ENCODE measurements around the gene CPB1.

GRCh38 chr3:148809835-148810234 lies 17.8 kb upstream of the CPB1 start:
- TF ChIP-seq EZH2 (IDR thresholded peaks at IDR 0.05; ENCODE audit: low read depth, low read length, severe bottlenecking) (no peak), RFX5 (IDR thresholded peaks at IDR 0.05; ENCODE audit: borderline replicate concordance, low read depth, low read length) (no peak), SP2 (IDR thresholded peaks at IDR 0.05; ENCODE audit: low read length) (no peak), YY1 (IDR thresholded peaks at IDR 0.05; ENCODE audit: low read depth, low read length) (no peak), USF2 (IDR thresholded peaks at IDR 0.05; ENCODE audit: low read length) (no peak), CTCF (IDR thresholded peaks at IDR 0.05; ENCODE audit: control extremely low read depth in 1 of 3, insufficient read depth in 1 of 3, low read depth in 1 of 3, low read length in 3 of 3) (no peak), EP300 (IDR thresholded peaks at IDR 0.05; ENCODE audit: borderline replicate concordance in 1 of 2, low read depth in 2 of 2, low read length in 2 of 2) (no peak)
